Epithelial cell of proximal tubule (primary cell): ENCODE data around the gene DUSP11. TPM values are rescaled to one million over a fixed set of nuclear protein-coding genes. Genes with fewer than 3 reads are reported as not detected.

ENCODE experiments used
- DNase-seq: peaks from one replicate; pipeline ENCODE4 v3.0.0-alpha.2; 2011; ENCODE audit warnings: low read depth
- H3K4me3 ChIP-seq: 2 replicates; pipeline ENCODE4 v1.5.1; 2011; ENCODE audit warnings: low read depth, mild to moderate bottlenecking, low read length
- CTCF ChIP-seq: conservative IDR thresholded peaks from 2 replicates; pipeline ENCODE4 v1.5.1; 2012; ENCODE audit warnings: low read depth, mild to moderate bottlenecking, low read length
- total RNA-seq: library from RNA; depleted of rRNA; stranded (reverse); fragments of >200 nt; gene quantifications from 2 replicates; pipeline ENCODE4 v1.2.3, GENCODE V29; 2015

DUSP11 gene
- total RNA-seq, 1 donor from 2014 or later = 20.9 TPM

- peak; percentile 93 for TF ChIP-seq CTCF
- DNase-seq = no peak
- H3K4me3 ChIP-seq = no peak overlapping the region
Measured at GRCh38 chr2:73823916-73824523, 44.1 kb upstream of the DUSP11 start.

- no peak for DNase-seq
- no peak overlapping the region for H3K4me3 ChIP-seq
- TF ChIP-seq CTCF = no peak
Measured at GRCh38 chr2:73823416-73823815, 43.5 kb upstream of the DUSP11 start.

DNA sequence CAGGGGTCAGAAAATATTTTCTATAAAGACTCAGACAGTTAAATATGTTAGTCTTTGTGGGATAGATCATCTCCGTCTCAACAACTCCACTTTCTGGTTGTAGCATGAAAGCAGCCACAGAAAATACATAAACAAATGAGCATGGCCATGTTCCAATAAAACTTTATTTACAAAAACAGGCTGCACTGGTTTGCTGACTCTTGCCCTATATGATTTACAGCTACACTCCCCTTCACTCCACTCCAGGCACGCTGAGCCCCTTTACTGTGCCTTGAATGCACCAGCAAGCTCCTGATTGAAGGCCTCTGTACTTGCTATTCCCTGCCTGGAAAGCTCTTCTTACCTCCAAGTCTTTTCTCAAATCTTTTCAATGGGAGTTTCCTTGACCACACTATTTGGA, 43.1 kb upstream of the DUSP11 start:
- no peak for DNase-seq
- no peak overlapping the region for H3K4me3 ChIP-seq
- TF ChIP-seq CTCF = no peak

DNA sequence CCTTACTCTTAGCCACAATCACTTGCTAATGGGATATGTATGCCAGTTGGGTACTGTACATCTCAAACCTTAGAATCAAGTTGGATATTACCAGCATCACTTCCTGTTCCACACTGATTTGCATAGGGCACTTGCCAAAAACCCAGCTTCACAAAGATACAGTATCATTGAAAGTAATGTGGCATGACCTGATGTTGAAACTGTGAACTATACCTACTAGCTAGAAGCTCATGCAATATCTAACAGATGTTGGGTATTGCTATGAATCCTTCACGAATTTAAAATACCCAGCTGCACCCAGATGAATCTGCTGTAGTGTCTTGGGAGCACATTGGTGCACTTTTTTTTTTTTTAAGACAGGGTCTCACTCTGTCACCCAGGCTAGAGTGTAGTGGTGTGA, 42.4 kb upstream of the DUSP11 start:
- no peak for TF ChIP-seq CTCF
- DNase-seq = no peak
- no peak overlapping the region for H3K4me3 ChIP-seq

GRCh38 chr2:73821669-73822068, 41.8 kb upstream of the DUSP11 start:
- H3K4me3 ChIP-seq = no peak overlapping the region
- no peak for DNase-seq
- no peak for TF ChIP-seq CTCF

GRCh38 chr2:73821227-73821626, 41.3 kb upstream of the DUSP11 start:
- no peak for DNase-seq
- TF ChIP-seq CTCF = no peak
- H3K4me3 ChIP-seq = no peak overlapping the region

GRCh38 chr2:73818296-73818695, 38.4 kb upstream of the DUSP11 start:
- TF ChIP-seq CTCF = no peak
- no peak overlapping the region for H3K4me3 ChIP-seq
- DNase-seq = no peak
